ENCODE data around the gene DNAH17.
A peak's percentile ranks its signal among the peaks of the same experiment; 100 is the strongest.

DNAH17 gene

DNA sequence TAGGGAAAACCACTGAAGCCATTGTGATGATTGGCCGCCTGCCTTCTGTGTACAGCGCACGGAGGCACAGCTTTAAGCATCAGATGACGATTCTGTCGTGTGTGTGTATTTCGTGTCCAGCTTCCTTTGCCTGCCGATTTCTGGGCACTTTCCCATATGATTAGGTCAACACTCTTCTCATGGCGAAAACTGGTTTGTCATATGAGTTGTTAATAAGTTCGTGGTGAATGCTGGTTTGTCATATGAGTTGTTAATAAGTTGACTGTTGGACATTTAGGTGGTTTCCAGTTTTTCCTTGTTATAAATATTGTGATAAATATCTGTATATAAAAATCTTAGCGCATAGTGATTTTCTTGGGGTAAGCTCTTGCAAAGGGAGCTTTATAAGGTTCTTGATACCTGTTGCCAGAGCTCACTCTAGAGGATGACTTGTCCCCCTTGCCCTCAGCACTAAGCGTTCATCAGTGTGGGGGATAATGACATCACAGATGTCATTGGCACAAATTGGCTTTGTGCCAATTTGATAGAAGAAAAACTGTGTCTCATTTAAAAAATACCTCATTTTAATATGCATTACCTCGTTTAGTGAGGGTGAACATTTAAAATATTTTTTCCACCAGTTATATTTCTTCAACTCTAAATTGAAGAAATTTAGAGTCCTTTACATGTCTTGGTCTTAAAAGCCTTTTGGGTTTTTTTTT lies 158.7 kb downstream of the DNAH17 start:
- DNase-seq (ENCODE audit: low read depth in 3 of 3, low spot score in 1 of 3), result no peak

- DNase-seq (ENCODE audit: low read depth in 3 of 3, low spot score in 1 of 3), result no peak
Observed at GRCh38 chr17:78417531-78417909, 159.7 kb downstream of the DNAH17 start.

DNA sequence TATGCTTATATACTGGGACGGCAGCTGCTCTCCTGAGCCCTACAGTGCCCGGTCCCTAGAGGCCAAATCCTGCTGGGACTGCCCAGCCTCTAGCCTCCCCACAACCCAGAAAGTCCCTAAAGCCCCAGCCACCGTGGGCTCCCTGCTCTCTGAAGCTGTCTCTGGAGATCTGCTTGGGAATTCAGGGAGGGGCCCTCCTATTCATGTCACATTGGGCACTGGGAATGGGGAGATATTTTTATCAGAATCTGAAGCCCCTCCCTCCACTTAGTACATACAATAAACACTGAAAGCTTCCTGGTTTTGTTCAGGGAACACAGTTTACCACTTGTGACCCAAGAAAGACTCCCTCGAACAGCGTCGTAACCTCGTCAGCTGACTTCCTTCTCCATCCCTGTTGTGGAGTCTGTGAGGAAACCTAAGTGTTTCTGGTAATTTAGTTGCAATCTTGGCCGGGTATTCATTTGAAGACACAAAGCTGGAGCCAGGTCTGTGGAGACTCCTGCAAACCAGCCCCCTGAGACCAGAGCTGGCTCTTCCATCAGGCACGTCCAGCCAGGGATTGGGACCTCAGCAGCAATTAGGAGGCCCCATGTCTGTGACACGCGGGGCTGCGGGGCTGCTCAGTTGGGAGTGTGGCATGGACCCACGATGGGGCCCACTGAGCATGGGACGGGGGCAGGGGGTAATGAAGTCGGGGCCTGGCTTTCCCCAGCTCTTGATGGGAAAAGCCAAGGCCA lies 160.2 kb downstream of the DNAH17 start:
- DNase-seq (ENCODE audit: low read depth in 3 of 3, low spot score in 1 of 3), result no peak

GRCh38 chr17:78415821-78416711 lies 161.1 kb downstream of the DNAH17 start:
- no peak for DNase-seq (ENCODE audit: low read depth in 3 of 3, low spot score in 1 of 3)

GRCh38 chr17:78414178-78415162 lies 162.7 kb downstream of the DNAH17 start:
- peak; percentile 15 to 44 (median 38) for DNase-seq (ENCODE audit: low read depth in 3 of 3, low spot score in 1 of 3)

DNA sequence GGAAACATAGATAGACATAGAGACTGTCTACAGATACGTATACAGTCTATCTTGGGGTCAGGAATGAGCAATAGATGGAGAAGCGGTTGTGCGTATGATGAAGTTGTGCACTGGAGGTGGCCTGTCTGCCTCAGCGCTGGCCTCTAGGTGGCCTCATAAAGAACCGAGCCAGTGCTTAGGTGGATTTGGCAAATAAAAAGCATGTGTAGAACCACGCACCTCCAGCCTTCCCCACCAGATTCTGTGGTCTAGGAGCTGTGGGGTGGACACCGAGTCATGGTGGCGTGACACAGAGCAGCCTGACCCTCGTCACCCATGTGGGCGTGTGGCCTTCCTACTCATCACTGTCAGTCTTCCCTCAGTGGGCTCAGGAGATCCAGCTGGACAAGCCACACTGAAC lies 164.8 kb downstream of the DNAH17 start:
- DNase-seq (ENCODE audit: low read depth in 3 of 3, low spot score in 1 of 3), result no peak

GRCh38 chr17:78411241-78411857 lies 165.8 kb downstream of the DNAH17 start:
- DNase-seq (ENCODE audit: low read depth in 3 of 3, low spot score in 1 of 3), result no peak

DNA sequence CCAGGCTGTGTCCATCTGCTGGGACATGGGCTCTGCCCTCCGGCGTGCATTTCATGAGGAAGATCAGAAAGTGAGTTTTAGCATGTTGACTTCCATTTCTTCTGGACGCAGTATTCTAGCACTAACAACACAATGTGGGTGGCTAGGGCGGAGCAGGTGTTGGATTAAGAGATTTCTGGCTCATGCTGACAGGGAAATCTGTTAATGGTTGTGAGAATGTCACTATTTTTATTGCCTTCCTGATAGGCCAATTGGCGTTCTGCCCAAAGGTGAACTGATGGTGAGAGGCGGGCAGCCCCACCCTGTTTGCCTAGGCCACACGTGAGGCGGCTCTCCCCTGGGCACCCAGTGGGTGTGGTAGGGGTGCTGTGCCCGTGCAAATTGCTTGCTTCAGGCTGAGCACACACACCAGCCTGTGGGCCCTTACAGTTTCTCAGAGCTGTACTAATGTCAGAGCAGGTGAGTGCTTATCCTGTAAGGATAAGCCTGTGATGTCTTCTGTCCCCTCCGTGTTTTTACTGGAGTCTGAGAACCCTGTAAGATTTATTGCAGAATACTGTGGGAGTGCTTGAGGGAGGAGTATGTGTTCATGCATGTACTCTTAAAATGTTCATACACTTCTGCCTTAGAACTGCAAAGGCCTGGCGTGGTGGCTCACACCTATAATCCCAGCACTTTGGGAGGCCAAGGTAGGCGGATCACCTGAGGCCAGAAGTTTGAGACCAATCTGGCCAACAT lies 167.8 kb downstream of the DNAH17 start:
- no peak for DNase-seq (ENCODE audit: low read depth in 3 of 3, low spot score in 1 of 3)

DNA sequence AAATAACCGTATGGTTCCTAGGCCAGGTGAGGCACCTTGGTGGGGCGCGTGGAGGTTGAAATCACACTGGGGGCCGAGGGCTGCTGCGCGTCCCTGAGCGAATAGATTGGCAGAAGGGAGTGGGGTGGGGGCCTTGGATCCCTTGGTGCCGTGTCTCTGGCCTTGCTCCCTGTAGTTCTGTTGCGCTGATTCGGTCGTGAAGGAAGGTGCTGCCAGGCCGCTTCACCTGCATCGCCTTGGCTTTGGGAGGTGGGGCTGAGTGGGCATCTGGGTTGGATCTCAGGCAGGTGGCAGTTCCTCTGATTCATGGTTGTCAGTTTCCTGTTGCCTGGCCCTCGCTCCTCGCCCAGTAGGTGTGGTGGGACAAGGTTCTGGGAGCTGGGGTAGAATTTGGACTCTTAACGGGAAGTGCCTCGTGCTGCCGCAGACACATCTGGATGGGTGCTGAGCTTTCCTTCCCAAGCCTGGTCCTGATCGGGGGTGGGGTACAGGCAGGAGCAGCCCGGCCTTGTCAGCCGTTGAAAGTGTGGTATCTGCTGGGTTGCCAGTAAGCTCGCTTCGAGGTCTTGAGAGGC lies 168.6 kb downstream of the DNAH17 start:
- DNase-seq (ENCODE audit: low read depth in 3 of 3, low spot score in 1 of 3), result no peak

DNA sequence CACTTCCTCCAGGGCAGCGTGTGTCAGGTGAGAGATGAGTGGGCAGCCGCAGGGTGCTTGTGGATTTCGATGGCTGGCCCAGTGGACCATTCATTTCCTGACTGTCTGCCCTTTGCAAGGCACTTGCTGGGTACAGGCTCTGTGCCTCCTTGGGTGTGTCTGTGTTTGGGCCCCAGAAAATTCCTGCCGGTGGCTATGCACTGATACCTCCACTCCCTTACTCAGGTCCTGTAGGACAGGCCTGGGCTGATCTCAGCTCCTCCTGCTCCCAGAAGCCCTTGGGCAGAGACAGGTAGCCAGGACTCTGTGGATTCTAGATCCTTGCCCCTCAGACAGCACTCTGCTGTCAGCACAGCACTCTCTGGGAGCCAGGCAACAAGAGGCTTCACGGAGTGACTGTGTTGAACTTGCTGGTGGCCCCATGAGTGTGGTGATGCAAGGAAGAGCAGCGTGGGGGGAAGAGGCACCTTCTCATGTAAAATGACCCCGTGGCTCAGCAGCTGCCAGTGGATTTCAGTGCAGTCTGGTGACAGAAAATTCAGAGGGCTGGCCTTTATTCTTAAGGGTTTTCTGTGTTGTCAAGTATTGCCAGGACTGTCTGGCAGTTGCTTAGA lies 169.7 kb downstream of the DNAH17 start:
- no peak for DNase-seq (ENCODE audit: low read depth in 3 of 3, low spot score in 1 of 3)

DNA sequence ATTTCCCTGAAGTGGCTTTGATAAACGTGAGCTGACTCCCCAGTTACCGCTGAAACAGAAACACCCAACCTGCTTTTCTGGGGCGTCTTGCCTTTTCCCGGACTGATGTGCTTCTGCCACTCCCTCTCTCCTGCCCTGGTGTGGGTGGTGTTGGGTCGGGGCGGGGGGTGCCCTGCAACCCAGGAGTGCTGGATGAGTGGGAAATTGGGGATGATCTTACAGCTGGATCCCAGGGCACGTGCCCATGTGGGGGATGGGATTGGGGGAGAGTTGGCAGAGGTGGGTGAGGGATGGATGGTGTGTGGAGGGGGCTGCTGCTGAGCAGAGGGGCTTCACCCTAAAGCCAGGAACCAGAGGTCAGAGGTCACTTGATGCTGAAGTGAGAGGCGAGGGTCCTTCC lies 170.3 kb downstream of the DNAH17 start:
- DNase-seq (ENCODE audit: low read depth in 3 of 3, low spot score in 1 of 3), result no peak

GRCh38 chr17:78406396-78406795 lies 170.8 kb downstream of the DNAH17 start:
- DNase-seq (ENCODE audit: low read depth in 3 of 3, low spot score in 1 of 3), result no peak

DNA sequence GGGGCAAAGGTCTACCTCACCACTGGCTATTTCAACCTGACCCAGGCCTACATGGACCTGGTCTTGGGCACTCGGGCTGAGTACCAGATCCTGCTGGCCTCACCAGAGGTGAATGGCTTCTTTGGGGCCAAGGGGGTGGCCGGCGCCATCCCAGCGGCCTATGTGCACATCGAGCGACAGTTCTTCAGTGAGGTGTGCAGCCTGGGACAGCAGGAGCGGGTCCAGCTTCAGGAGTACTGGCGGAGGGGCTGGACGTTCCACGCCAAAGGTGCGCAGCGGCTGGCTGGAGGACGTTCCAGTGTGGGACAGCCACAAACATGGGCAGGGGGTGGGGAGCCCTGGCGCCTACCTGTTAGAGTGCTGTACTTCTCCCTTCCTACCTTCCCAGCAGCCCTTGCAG lies 173.4 kb downstream of the DNAH17 start:
- no peak for DNase-seq (ENCODE audit: low read depth in 3 of 3, low spot score in 1 of 3)

GRCh38 chr17:78401891-78402290 lies 175.3 kb downstream of the DNAH17 start:
- DNase-seq (ENCODE audit: low read depth in 3 of 3, low spot score in 1 of 3), result no peak

GRCh38 chr17:78401246-78401645 lies 175.9 kb downstream of the DNAH17 start:
- DNase-seq (ENCODE audit: low read depth in 3 of 3, low spot score in 1 of 3), result no peak

- DNase-seq (ENCODE audit: low read depth in 3 of 3, low spot score in 1 of 3), result no peak
Observed at GRCh38 chr17:78400581-78401240, 176.5 kb downstream of the DNAH17 start.

- DNase-seq (ENCODE audit: low read depth in 3 of 3, low spot score in 1 of 3), result no peak
Observed at GRCh38 chr17:78399693-78400144, 177.5 kb downstream of the DNAH17 start.

Measured in stimulated activated CD4-positive, alpha-beta T cell treated with anti-CD3 and anti-CD28 coated beads, TNF-alpha, amount 100 ng/mL, for 1 hour (primary cell).